NCI-H2107 treated with DMSO at 0.1 percent for 48 hours (cell line): ENCODE data around the gene ZBP1.

Source experiments
- DNase-seq: peaks from one replicate; lab custom pipeline; 2025; ENCODE audit not compliant: unreplicated experiment; lab: John Stamatoyannopoulos, UW

The ZBP1 gene

GRCh38 chr20:57576617-57577550 lies 43.3 kb downstream of the ZBP1 start:
- no peak for DNase-seq

- no peak for DNase-seq
These were observed 44.2 kb downstream of the ZBP1 start for GRCh38 chr20:57576002-57576401.

- no peak for DNase-seq
These were observed 45.3 kb downstream of the ZBP1 start for GRCh38 chr20:57574954-57575353.

DNA sequence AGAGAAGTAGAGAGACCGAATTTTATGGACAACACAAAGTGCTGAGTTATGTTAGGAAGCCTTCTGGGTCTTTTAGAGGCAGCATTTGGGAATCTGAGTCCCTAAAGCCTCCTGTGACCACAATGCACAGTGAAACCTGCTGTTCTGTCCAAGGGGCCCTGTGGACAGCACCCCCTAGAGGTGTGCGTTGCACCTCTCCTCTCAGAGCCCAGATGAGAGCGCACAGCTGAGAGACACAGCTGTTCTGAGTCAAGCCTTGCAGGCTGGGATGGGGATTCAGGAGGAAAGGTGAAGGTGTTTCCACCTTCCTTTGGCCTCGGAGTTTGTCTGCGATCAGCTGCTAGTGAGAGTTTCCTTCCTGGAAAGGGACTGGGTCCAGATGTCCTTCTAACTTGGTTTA lies 46.3 kb downstream of the ZBP1 start:
- DNase-seq, result no peak

DNA sequence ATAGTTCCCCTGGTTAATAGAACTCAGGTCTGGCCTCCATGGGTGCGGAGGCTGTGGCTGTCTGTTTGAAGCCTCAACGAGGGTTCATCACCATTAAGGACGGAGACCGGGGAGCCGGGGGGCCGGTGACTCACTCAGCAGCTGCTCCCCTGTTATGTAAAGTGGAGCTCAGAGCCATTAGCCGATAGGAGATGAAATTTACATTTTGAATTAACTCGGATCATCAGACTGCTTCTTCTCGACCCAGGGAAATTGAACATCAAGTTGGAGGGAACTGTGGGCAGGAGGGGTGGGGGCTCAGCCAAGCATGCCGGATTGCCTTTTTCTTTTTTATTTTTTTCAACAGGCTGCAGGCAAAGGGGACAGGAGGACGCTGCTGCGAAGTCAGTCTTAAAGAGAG lies 47.0 kb downstream of the ZBP1 start:
- no peak for DNase-seq

DNA sequence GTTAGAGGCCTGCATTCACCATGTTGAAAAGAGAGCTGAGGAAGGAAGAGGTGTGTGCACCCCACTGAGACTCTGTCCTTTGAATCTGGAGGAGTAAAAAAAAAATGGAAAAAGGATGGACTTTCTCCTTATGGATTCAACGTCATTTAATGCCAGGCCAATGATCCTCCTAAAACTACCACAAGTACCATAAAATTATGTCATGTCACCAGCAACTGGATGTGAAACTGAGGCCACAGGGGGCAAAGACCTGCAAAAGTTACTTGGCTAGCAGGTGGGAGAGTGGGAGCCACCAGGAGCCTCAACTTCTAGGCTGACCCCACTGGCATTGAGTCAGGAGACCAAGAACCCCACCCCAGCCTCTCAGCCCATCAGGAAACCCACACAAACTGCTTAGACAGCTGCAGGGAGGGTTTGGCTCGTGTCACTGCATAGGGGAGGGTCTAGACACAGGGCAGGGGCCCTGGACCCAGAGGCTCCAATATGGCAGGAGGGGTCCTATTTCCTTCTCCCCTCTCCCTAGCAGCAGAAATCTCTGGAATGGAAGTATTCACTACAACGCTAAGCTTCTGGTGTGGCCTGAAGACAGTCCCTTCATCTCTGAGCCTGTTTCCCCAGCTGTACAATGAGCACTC lies 48.3 kb downstream of the ZBP1 start:
- no peak for DNase-seq

- no peak for DNase-seq
These were observed 49.3 kb downstream of the ZBP1 start for GRCh38 chr20:57570920-57571319.

DNA sequence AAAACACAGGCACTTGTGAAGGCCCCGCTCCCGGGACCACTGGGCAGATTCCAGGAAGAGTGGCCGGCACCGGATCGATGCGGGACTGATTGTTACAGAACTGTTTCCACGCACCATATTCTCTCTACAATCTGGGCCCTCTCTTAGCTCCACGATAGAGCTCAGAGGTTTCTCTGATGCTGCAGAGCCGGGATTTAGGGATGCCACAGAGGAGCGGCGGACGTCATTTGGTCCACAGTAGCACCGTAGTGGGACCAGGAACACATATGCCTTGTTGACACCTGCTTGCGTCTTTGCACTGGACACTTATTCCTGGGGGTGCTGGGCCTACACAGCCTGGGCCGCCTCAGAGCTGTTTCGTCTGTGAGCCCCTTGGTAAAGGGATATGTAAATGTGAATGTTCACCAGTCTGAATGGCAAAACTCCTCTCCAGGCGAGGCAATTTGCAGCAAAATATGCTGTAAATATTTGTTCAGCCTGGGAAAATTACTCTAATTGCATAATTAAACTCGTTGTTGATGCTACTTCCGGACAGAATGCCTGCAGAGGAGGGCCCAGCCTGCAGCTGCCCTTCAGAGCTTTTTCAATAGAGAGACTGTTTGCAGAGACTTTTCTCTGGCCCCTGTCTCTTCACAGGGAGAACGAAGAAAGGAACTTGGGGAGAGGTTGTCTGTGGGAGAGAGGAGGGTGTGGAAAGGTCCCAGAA lies 49.9 kb downstream of the ZBP1 start:
- no peak for DNase-seq

DNA sequence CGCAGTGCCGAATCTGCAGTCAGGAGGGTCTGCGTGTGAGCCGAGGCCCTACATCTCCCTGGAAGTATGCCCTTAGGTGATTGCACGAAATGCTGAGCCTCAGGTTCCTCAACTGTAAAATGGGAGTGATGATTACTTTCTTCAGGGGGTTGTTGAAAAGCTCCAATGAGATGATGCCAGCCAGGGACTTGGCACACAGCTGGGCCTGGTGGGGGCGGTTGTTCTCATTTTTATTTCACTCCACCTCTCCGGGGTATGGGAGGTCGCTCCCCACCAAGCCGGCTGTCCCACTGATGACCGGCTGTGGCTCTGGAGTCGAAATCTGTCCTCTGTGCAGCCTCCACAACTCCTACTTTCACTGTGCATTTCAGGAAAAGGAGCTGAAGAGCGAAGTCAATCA lies 51.3 kb downstream of the ZBP1 start:
- no peak for DNase-seq

- no peak for DNase-seq
These were observed 51.9 kb downstream of the ZBP1 start for GRCh38 chr20:57568088-57568896.

DNA sequence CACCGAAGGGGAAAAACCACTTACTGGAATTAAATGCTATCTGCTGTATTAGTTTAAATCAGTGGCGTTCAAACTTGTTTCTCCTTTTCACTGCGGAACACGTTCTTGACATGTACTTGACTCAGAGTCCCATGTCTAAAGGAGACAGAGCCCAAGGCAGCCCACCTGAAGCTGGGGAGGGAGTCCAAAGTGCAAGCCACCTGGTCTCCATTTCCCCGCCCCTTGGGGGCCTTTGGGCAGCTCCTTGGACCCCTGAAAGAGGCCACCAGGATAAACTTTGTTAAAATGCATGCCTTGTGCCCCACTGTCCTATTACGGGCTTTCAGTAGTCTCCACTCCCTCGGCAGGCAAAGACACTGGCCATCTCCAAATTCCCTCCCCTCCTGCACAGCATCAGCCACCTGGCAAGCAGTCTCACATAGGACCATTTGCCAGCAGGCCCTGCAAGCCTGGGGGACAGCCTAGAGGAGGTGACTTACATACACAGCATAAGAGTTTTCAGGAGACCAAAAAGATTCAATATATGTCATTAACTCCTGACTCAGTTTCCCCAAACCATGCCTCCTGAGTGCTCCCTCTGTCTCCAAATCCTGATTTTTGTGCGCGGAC lies 52.7 kb downstream of the ZBP1 start:
- DNase-seq, result no peak

- DNase-seq, result no peak
These were observed 53.3 kb downstream of the ZBP1 start for GRCh38 chr20:57566803-57567459.

DNA sequence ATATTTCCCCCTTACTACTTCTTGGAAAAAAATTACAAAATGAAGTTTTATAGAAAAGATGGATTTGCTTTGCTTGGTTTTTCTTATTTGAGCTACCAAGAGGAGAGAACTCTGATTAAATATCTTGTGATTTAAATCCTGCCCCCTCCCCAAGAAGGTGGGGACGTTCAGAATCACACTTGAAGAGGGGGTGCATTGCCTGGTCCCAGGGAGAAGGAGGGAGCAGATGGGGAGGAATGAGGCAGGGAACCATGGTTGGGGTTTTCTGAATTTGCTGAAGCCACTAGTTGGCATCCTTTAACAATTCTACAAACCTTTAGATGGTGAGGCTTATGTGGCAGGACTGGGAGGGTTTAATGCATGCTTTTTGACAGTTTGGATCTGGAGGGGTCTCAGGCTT lies 53.8 kb downstream of the ZBP1 start:
- no peak for DNase-seq

DNA sequence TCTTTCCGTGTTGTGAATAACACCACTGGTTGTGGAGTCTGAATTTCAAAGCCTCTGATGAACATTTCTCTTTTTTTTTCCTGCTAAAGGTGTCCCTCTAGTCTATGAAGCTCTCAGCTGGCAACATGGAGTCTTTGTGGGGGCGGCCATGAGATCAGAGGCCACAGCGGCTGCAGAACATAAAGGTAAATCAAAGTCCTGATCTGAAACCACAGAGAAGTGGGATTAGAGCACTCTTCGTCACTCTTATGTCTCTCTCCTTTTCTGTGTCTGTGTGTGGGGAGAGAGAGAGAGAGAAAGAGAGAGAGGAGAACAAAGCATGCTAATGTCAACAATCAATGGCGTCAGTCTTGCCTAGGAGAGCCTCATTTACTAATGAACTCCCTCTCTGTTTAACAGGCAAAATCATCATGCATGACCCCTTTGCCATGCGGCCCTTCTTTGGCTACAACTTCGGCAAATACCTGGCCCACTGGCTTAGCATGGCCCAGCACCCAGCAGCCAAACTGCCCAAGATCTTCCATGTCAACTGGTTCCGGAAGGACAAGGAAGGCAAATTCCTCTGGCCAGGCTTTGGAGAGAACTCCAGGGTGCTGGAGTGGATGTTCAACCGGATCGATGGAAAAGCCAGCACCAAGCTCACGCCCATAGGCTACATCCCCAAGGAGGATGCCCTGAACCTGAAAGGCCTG lies 55.1 kb downstream of the ZBP1 start:
- DNase-seq, result no peak

DNA sequence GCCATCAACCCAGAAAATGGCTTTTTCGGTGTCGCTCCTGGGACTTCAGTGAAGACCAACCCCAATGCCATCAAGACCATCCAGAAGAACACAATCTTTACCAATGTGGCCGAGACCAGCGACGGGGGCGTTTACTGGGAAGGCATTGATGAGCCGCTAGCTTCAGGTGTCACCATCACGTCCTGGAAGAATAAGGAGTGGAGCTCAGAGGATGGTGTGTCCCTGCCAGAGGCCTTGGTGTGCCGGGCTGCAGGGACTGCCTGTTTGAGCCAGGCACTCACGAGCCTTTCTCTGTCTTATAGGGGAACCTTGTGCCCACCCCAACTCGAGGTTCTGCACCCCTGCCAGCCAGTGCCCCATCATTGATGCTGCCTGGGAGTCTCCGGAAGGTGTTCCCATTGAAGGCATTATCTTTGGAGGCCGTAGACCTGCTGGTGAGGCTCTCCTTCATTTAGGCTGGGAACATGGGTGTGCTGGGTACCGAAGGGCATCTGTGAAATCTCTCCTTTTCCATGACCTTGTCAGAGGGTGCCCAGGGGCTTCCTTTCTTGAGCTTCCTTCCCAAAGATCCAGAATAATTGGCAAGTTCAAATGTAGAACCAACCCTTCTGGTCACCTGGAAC lies 55.9 kb downstream of the ZBP1 start:
- no peak for DNase-seq

DNA sequence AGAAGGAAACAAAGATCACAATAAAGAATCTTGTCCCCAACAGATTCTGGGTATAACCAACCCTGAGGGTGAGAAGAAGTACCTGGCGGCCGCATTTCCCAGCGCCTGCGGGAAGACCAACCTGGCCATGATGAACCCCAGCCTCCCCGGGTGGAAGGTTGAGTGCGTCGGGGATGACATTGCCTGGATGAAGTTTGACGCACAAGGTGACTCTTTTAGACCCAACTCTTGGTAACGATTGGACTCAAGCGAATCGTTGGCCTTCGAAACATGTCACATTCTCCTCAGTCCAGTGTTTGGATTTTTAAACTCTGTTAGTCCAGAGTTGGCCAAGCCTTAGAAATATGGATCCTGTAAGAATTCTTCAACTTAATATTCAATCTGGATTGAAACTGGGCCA lies 56.7 kb downstream of the ZBP1 start:
- DNase-seq, result no peak

GRCh38 chr20:57562541-57563465 lies 57.4 kb downstream of the ZBP1 start:
- no peak for DNase-seq
